Mesothelial cell of epicardium (in vitro differentiated cells): ENCODE results near the gene TBL1Y. TPM values are rescaled to one million over a fixed set of nuclear protein-coding genes. Genes with fewer than 3 reads are reported as not detected.
"Not testable (repeated sequence)": the region's sequence is repeated elsewhere in the genome, so short reads cannot be mapped to it uniquely, and the experiment has no call there.

Source experiments
- DNase-seq, 2 experiments: peaks; one replicate each; pipeline ENCODE4 v3.0.0; 2021; ENCODE audit warnings: low spot score in 2 of 2; ENCODE audit not compliant: unreplicated experiment in 2 of 2
- H3K27ac Mint-ChIP-seq: 2 replicates; pipeline ENCODE4 v1.8.0; 2021; ENCODE audit warnings: mixed read lengths
- H3K27me3 Mint-ChIP-seq: 2 replicates; pipeline ENCODE4 v1.8.0; 2021; ENCODE audit warnings: low read depth, mixed read lengths
- H3K36me3 Mint-ChIP-seq: 2 replicates; pipeline ENCODE4 v1.8.0; 2021; ENCODE audit warnings: mixed read lengths
- H3K4me1 Mint-ChIP-seq: 2 replicates; pipeline ENCODE4 v1.8.0; 2021; ENCODE audit warnings: mixed read lengths
- H3K4me3 Mint-ChIP-seq: 2 replicates; pipeline ENCODE4 v1.8.0; 2021; ENCODE audit warnings: mild to moderate bottlenecking, moderate library complexity, mixed read lengths
- H3K9me3 Mint-ChIP-seq: 2 replicates; pipeline ENCODE4 v1.8.0; 2021; ENCODE audit warnings: mixed read lengths
- total RNA-seq: library from RNA; stranded (reverse); gene quantifications from 3 replicates; pipeline ENCODE4 v1.2.1, GENCODE V29; 2021
- TF ChIP-seq, protein P1 (sequence below): fragments of 200-600 bp; sonication (generic); IDR thresholded peaks from one replicate; pipeline ENCODE4 v1.5.0; 2021; ENCODE audit warnings: antibody characterized with exemption; ENCODE audit not compliant: unreplicated experiment

TBL1Y gene
- not detected in 3 replicates for total RNA-seq

DNA sequence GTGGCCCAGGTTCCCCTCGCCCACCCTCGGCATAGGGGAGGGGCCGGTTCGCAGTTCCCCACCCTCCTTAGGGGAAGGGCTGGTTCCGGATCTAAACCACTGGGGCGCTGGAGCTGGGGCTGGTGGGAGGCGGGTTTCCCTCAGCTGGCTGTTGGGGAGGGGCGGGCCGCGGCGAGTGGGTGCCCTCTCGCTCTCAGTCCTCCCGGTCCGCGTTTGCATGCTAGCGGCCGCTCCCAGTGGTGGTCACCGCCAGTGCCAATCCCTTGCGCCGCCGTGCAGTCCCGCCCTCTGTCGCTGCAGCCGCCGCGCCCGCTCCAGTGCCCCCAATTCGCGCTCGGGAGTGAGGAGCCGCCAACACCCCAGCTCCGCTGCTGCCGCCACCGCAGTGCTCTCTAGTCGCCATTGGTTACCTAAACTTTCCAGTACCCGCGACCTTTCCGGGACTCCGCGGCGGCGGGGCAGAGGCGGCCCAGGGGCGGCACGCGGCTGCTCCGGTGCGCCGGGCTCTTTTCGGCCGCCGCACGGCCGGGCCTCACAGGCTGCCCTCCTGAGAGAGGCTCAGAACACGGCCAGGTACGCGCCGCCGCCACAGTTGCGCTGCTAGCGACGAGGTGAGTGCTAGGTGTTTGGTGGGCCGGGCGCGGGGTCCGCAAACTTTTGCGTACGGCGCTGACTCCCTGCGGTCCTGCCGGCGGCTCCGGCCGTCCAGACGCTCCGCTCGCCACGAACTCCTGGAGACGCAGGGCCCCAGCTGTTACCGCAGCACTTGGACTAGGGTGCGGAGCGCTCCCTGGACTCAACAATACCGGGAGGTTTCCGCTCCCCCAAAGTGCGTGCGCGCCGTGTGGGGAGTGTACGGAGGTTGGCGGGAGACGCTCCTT, at the start of gene TBL1Y:
Gene TBL1Y, plus strand, starts transcription at position 326 of the 881 bp plus-strand sequence. CDS start 114,388 bp downstream, outside the sequence.
- no peaks in the 10 kb centered on the region for H3K36me3 Mint-ChIP-seq
- TF ChIP-seq, protein P1, sequence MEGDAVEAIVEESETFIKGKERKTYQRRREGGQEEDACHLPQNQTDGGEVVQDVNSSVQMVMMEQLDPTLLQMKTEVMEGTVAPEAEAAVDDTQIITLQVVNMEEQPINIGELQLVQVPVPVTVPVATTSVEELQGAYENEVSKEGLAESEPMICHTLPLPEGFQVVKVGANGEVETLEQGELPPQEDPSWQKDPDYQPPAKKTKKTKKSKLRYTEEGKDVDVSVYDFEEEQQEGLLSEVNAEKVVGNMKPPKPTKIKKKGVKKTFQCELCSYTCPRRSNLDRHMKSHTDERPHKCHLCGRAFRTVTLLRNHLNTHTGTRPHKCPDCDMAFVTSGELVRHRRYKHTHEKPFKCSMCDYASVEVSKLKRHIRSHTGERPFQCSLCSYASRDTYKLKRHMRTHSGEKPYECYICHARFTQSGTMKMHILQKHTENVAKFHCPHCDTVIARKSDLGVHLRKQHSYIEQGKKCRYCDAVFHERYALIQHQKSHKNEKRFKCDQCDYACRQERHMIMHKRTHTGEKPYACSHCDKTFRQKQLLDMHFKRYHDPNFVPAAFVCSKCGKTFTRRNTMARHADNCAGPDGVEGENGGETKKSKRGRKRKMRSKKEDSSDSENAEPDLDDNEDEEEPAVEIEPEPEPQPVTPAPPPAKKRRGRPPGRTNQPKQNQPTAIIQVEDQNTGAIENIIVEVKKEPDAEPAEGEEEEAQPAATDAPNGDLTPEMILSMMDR, result no peak
- H3K4me3 Mint-ChIP-seq, result no peak within 1 kb of the TSS
- DNase-seq, result no peak
- H3K27me3 Mint-ChIP-seq, result no peaks in the 10 kb centered on the region
- no peaks in the 10 kb centered on the region for H3K4me1 Mint-ChIP-seq
- H3K9me3 Mint-ChIP-seq, result no peaks in the 10 kb centered on the region
- no peak within 1 kb of the TSS for H3K27ac Mint-ChIP-seq

DNA sequence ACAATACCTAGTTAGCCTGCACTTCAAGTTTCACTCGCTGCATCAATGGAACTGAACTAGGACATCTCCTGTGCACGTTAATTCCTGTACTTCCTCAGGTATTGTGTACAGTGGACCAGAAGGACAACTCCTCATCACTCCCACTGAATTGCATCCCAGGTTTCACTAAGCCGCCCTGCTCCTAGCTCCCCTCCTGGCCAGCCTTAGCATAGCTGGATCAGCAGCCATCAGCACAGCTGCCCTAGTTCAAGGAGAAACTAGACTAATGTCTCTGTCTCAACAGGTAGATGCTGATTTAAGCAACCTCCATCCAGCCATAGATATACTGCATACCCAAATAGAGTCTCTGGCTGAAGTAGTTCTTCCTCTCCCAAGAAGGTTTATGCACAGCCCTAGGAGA, 16.0 kb upstream of the TBL1Y start:
- no peaks in the 10 kb centered on the region for H3K4me1 Mint-ChIP-seq
- no peaks in the 10 kb centered on the region for H3K9me3 Mint-ChIP-seq
- TF ChIP-seq, protein P1, result no peak
- no peaks in the 10 kb centered on the region for H3K36me3 Mint-ChIP-seq
- no peak for DNase-seq
- no peak overlapping the region for H3K4me3 Mint-ChIP-seq
- H3K27ac Mint-ChIP-seq, result no peak overlapping the region
- H3K27me3 Mint-ChIP-seq, result no peaks in the 10 kb centered on the region

DNA sequence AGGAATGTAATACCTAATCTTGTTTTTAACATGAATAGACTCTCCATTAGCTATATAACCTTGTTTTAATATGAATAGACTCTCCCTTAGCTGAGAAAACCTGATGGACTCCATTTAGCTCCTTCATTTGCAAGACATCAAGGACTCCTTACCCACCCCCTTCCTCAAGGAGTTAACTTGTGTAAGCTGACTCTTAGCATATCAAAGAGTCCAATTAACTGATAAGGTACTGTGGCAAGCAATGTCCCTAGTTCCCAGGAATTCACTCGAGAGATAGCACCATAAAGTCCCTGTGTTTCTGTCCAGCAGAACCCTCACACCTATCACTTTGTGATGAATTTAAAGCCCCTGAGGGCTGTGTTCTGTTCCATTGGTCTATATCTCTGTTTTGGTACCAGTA, 15.3 kb upstream of the TBL1Y start:
- H3K4me1 Mint-ChIP-seq, result no peaks in the 10 kb centered on the region
- TF ChIP-seq, protein P1, result no peak
- no peaks in the 10 kb centered on the region for H3K9me3 Mint-ChIP-seq
- no peak for DNase-seq
- H3K4me3 Mint-ChIP-seq, result no peak overlapping the region
- no peaks in the 10 kb centered on the region for H3K36me3 Mint-ChIP-seq
- no peak overlapping the region for H3K27ac Mint-ChIP-seq
- no peaks in the 10 kb centered on the region for H3K27me3 Mint-ChIP-seq

DNA sequence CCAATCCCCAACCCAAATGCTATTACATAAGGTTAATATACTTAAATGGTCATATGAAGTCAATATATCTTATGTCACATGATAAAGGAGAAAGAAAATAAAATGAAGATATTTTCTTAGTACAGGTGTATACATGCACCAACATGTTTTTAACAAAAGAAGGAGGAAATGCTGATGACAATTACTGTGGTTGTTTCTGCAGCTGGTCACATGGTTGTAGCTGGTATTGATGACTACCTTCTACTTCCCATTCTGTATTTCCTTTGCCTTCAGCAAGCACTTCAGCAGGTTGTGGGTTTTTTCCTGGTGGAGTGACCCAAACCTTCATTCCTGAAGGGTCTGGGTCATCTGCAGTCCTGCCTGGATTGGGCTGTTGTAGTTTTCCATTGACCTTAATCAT, 8.4 kb upstream of the TBL1Y start:
- H3K36me3 Mint-ChIP-seq, H3K27ac Mint-ChIP-seq, H3K4me1 Mint-ChIP-seq, DNase-seq, H3K27me3 Mint-ChIP-seq, H3K4me3 Mint-ChIP-seq, H3K9me3 Mint-ChIP-seq: not testable (repeated sequence)

DNA sequence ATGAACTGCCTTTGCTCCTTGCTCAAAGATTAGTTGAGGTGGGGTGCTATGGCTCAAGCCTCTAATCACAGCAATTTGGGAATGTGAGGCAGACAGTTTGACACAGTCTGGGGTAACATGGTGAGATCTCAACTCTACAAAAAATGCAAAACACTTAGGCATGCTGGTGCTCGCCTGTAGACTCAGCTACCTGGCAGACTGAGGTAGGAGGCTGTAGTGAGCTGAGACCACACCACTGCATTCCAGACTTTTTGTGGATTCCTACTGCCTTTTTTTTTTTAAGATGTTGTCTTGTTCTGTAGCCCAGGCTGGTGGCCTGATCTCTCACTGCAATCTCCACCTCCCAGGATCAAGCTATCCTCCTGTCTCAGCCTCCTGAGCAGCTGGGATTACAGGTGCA, 2.9 kb upstream of the TBL1Y start:
- Mint-ChIP-seq H3K27ac (no peak overlapping the region), H3K36me3 (no peaks in the 10 kb centered on the region), H3K9me3 (no peaks in the 10 kb centered on the region), H3K27me3 (no peaks in the 10 kb centered on the region), H3K4me3 (no peak overlapping the region), H3K4me1 (no peaks in the 10 kb centered on the region)
- TF ChIP-seq, protein P1, result no peak
- no peak for DNase-seq

DNA sequence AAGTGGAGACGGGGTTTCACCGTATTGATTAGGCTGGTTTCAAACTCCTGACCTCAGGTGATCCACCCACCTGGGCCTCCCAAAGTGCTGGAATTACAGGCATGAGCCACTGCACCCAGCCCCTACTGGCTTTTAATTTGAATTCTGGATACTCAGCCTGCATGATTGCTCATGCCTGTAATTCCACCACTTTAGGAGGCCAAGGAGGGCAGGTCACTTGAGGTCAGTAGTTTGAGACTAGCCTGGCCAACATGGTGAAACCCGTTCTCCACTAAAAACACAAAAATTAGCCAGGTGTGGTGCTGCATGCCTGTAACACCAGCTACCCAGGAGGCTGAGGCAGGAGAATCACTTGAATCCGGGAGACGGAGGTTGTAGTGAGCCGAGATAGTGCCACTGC, 2.5 kb upstream of the TBL1Y start:
- H3K4me3 Mint-ChIP-seq, DNase-seq, H3K4me1 Mint-ChIP-seq, H3K36me3 Mint-ChIP-seq, H3K27ac Mint-ChIP-seq, H3K27me3 Mint-ChIP-seq, H3K9me3 Mint-ChIP-seq: not testable (repeated sequence)
